Transverse colon (tissue), 4 donors: Measurements from ENCODE around the gene CPTP. TPM values are rescaled to one million over a fixed set of nuclear protein-coding genes. Genes with fewer than 3 reads are reported as not detected.

Experiments
- DNase-seq: peaks from one replicate; pipeline ENCODE4 v3.0.0-alpha.2; 2019
- H3K27ac ChIP-seq, 4 donors: fragments of 200-600 bp; sonication (generic); 2 replicates each; pipeline ENCODE4 v1.5.1; 2016 to 2018; ENCODE audit warnings: inconsistent platforms in 4 of 4
- H3K27me3 ChIP-seq: fragments of 200-600 bp; sonication (generic); 2 replicates; pipeline ENCODE4 v1.5.1; 2017; ENCODE audit warnings: inconsistent platforms
- H3K36me3 ChIP-seq, 4 donors: fragments of 200-600 bp; sonication (generic); 2 replicates each; pipeline ENCODE4 v1.5.1; 2017 to 2019; ENCODE audit warnings: inconsistent platforms in 4 of 4
- H3K4me1 ChIP-seq, 4 donors: fragments of 200-600 bp; sonication (generic); 2 replicates each; pipeline ENCODE4 v1.5.1; 2017 to 2020; ENCODE audit warnings: inconsistent platforms in 4 of 4
- H3K4me3 ChIP-seq, 4 donors: fragments of 200-600 bp; sonication (generic); 1 replicate in 1 of 4; 2 replicates in 3 of 4; pipeline versions ENCODE4 v1.5.1 to v1.6.1; 2017 to 2019; ENCODE audit warnings: inconsistent platforms in 4 of 4
- H3K9me3 ChIP-seq, 2 donors: fragments of 200-600 bp; sonication (generic); 2 replicates each; pipeline ENCODE4 v1.5.1; 2017 to 2019; ENCODE audit warnings: inconsistent platforms in 2 of 2
- EP300 ChIP-seq: sonication (generic); formaldehyde crosslinking; IDR thresholded peaks from one replicate; pipeline ENCODE4 v1.6.1; 2017; ENCODE audit warnings: antibody characterized with exemption, low read depth
- POLR2A ChIP-seq: fragments of 450-650 bp; IDR thresholded peaks from one replicate; pipeline ENCODE4 v1.6.1; 2016; ENCODE audit warnings: antibody characterized with exemption, mild to moderate bottlenecking, moderate library complexity
- POLR2AphosphoS5 ChIP-seq, 3 donors: sonication (generic); formaldehyde crosslinking; IDR thresholded peaks; one replicate each; pipeline ENCODE4 v1.6.1; 2016; ENCODE audit warnings: antibody characterized with exemption in 3 of 3
- WGBS, 2 donors: methylation state at CpG; one replicate each; pipeline ENCODE4 v1.1.5; 2018; ENCODE audit warnings: low coverage in 1 of 2; 5-methylcytosine and 5-hydroxymethylcytosine counted together
- in situ Hi-C, 4 donors: fragments of 200-750 bp; cut with MboI; loops; one replicate each; pipeline versions ENCODE4 v1.15.0 to v1.15.1; 2017; ENCODE audit warnings: low sequenced_read_pairs in 3 of 4, low pct_ligation_motif_present in 1 of 4, low pct_unique_long_range_greater_than_20kb in 1 of 4
- intact Hi-C: fragments of 100-400 bp; cut with DNase I; formaldehyde crosslinking; loops from one replicate; pipeline ENCODE4 v1.15.1; 2023; ENCODE audit warnings: low total_unique reads
- total RNA-seq, 4 donors: library from RNA; depleted of rRNA; stranded (reverse); fragments of >200 nt; gene quantifications; one replicate each; pipeline ENCODE4 v1.1.0, GENCODE V29; 2016
- TF ChIP-seq, protein P1 (sequence below), 5 experiments: fragments of 200-600 bp in 3 of 5; fragments of 450-650 bp in 2 of 5; sonication (generic) in 3 of 5; IDR thresholded peaks; 1 replicate in 2 of 5; 2 replicates in 3 of 5; pipeline ENCODE4 v1.5.1; 2016 to 2017; ENCODE audit warnings: antibody characterized with exemption in 5 of 5, inconsistent platforms in 3 of 5, mild to moderate bottlenecking in 2 of 5, moderate library complexity in 1 of 5

The CPTP gene
- total RNA-seq, 4 donors from 2014 or later = 48.0 to 134 (median 77.7) TPM

DNA sequence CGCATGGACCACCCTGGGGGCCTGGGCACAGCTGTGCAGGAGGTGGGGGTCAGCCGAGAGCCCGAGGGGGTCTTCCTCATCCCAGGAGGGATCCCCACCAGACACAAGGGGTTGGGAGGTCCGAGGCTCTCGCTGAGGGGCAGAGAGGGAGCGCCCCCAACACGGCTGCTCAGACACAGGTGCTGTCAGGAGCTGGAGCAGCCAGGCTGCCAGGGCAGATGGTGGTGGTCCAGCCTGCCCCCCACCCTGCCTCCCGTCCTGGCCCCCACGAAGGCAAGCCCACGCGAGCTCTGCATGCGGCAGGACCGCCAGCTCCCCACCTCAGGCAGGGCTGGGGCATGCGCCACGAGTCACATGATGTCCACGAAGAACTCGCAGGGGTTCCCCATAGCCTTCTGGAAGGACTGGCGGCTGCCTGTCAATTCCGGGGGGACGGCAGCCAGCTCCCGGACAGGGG is 11.2 kb downstream of the CPTP start:
- intact Hi-C loops (no loop called here), in situ Hi-C loops (no loop called here)
- WGBS, 2 donors = 82% methylated on average over 17 of the region's 21 CpGs; no CpG with 5 or more reads in 1 of the 2 donors
- H3K27ac ChIP-seq = no peak overlapping the region
- peaks cover 0 to 3% (median 0%) of the 10 kb centered on the region in 4 donors for H3K36me3 ChIP-seq
- peaks cover 3 to 15% (median 13%) of the 10 kb centered on the region in 4 donors for H3K4me1 ChIP-seq
- TF ChIP-seq EP300 = no peak
- TF ChIP-seq POLR2A = no peak
- TF ChIP-seq, protein P1, sequence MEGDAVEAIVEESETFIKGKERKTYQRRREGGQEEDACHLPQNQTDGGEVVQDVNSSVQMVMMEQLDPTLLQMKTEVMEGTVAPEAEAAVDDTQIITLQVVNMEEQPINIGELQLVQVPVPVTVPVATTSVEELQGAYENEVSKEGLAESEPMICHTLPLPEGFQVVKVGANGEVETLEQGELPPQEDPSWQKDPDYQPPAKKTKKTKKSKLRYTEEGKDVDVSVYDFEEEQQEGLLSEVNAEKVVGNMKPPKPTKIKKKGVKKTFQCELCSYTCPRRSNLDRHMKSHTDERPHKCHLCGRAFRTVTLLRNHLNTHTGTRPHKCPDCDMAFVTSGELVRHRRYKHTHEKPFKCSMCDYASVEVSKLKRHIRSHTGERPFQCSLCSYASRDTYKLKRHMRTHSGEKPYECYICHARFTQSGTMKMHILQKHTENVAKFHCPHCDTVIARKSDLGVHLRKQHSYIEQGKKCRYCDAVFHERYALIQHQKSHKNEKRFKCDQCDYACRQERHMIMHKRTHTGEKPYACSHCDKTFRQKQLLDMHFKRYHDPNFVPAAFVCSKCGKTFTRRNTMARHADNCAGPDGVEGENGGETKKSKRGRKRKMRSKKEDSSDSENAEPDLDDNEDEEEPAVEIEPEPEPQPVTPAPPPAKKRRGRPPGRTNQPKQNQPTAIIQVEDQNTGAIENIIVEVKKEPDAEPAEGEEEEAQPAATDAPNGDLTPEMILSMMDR (IDR thresholded peaks at IDR 0.05) = no peak
- no peak for TF ChIP-seq POLR2AphosphoS5 (IDR thresholded peaks at IDR 0.05)
- DNase-seq = no peak
- H3K4me3 ChIP-seq = no peak overlapping the region
- no peaks in the 10 kb centered on the region for H3K9me3 ChIP-seq
- H3K27me3 ChIP-seq = peaks cover 12% of the 10 kb centered on the region

DNA sequence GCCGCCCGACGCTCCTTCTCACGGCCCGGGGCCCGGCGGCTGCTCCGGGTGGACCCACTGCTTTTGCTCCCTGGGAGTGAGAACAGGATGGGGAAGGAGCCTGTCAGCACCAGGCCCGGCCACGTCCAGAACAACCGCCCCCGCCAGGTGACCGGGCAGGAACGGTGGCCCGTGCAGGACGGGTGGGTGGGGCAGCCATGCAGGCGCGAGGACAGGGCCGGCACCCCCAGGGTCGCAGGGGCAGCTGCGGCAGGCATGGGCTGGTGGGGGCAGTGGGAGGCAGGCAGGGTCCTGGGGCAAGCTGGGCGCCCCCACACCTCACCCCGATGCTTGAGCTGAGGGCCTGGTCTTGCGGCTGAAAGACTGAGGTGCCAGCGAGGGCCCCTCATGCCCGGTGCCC is 11.8 kb downstream of the CPTP start:
- Histone ChIP-seq H3K4me3 (no peak overlapping the region), H3K27me3 (peaks cover 9% of the 10 kb centered on the region), H3K36me3 (peaks cover 0 to 3% (median 0%) of the 10 kb centered on the region in 4 donors), H3K4me1 (peaks cover 2 to 12% (median 9%) of the 10 kb centered on the region in 4 donors), H3K9me3 (no peaks in the 10 kb centered on the region), H3K27ac (no peak overlapping the region)
- 92% methylated on average over 26 of the region's 26 CpGs; no CpG with 5 or more reads in 1 of the 2 donors for WGBS, 2 donors
- in situ Hi-C loops = no loop called here
- DNase-seq = no peak
- TF ChIP-seq EP300 (no peak), POLR2AphosphoS5 (IDR thresholded peaks at IDR 0.05) (no peak), POLR2A (no peak)
- TF ChIP-seq, protein P1 (IDR thresholded peaks at IDR 0.05) = no peak
- intact Hi-C loops = no loop called here

DNA sequence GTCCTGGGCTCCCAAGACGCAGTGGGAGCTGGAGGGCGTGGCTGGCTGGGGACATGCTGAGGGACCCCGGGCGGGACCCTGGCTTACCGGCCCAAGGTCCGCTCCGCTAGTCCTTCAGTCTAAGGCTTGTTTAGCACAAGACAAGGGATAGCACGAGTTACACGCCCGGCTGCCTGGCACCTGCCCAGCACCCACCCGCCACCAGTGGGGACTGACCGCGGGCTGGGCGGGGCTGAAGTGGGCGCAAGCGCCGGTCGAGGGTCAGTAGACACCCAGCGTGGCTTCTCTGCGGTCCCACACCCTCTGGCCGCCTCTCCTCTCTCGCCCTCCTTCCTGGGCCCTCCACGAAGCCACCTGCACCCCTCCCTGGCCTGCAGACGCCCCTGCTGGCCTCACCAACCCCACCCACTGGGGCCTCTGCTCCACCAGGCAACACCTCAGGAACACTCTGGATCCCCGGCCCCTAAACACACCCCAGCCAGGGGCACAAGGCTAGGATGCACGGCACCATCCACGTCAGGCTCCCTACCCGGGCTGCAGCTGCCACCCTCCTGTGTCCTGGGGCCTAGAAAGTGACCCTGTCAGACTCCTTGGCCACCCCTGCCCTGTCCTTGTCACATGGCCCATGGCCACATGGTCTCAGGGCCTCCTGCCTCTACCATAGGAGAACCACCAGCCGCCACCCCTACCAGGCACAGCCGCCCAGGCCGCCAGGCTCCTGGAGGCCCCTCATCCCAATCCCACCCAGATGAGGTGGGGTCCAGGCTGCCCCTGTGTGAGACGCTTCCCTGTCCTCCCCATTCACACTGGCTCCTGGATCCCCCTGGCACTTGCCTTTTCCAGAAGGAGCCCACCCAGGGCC is 12.6 kb downstream of the CPTP start:
- Histone ChIP-seq H3K36me3 (peaks cover 0 to 3% (median 0%) of the 10 kb centered on the region in 4 donors), H3K9me3 (no peaks in the 10 kb centered on the region), H3K27ac (no peak overlapping the region), H3K4me3 (no peak overlapping the region), H3K27me3 (peaks cover 2% of the 10 kb centered on the region), H3K4me1 (peaks cover 0 to 12% (median 9%) of the 10 kb centered on the region in 4 donors)
- WGBS, 2 donors = 91% methylated on average over 29 of the region's 32 CpGs; no CpG with 5 or more reads in 1 of the 2 donors
- TF ChIP-seq, protein P1 (IDR thresholded peaks at IDR 0.05) = no peak
- TF ChIP-seq POLR2A (no peak), POLR2AphosphoS5 (IDR thresholded peaks at IDR 0.05) (no peak), EP300 (no peak)
- no peak for DNase-seq
- in situ Hi-C loops (no loop called here), intact Hi-C loops (no loop called here)

DNA sequence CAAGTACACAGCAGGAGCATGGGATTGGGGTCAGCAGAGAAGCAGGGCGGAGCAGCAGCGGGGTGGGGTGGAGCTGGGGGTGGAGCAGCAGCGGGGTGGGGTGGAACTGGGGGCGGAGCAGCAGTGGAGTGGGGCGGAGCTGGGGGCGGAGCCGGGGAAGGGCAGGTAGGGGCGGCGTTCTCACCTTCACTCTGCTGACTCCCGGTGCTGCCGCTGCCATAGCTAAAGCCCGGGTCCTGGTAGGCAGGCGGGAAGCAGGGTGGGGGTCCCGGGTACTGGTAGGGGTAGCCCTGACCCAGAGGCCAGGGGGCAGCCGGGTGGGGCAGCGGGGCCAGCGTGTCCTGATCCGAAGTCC is 13.2 kb downstream of the CPTP start:
- intact Hi-C loops (no loop called here), in situ Hi-C loops (no loop called here)
- no peaks in the 10 kb centered on the region for H3K27me3 ChIP-seq
- peaks cover 0 to 3% (median 0%) of the 10 kb centered on the region in 4 donors for H3K36me3 ChIP-seq
- H3K27ac ChIP-seq = no peak overlapping the region
- H3K4me3 ChIP-seq = no peak overlapping the region
- TF ChIP-seq EP300 = no peak
- TF ChIP-seq POLR2A = no peak
- TF ChIP-seq, protein P1 (IDR thresholded peaks at IDR 0.05) = no peak
- TF ChIP-seq POLR2AphosphoS5 (IDR thresholded peaks at IDR 0.05) = no peak
- WGBS, 2 donors = 74% methylated on average over 18 of the region's 18 CpGs; no CpG with 5 or more reads in 1 of the 2 donors
- peak; percentile 71 for DNase-seq
- no peaks in the 10 kb centered on the region for H3K9me3 ChIP-seq
- H3K4me1 ChIP-seq = peaks cover 0 to 9% (median 7%) of the 10 kb centered on the region in 4 donors
